HG03135 (cell line): ENCODE data around the gene UBE2Q2.
"Not testable (repeated sequence)": the region's sequence is repeated elsewhere in the genome, so short reads cannot be mapped to it uniquely, and the experiment has no call there.

ENCODE experiments used
- ATAC-seq: cut with Tn5 transposase; IDR thresholded peaks from one replicate; pipeline ENCODE4 v1.9.1; 2021; ENCODE audit warnings: mild to moderate bottlenecking, moderate library complexity; ENCODE audit not compliant: unreplicated experiment

UBE2Q2 gene

GRCh38 chr15:75864213-75865059 lies 21.2 kb downstream of the UBE2Q2 start:
- ATAC-seq, result no peak

DNA sequence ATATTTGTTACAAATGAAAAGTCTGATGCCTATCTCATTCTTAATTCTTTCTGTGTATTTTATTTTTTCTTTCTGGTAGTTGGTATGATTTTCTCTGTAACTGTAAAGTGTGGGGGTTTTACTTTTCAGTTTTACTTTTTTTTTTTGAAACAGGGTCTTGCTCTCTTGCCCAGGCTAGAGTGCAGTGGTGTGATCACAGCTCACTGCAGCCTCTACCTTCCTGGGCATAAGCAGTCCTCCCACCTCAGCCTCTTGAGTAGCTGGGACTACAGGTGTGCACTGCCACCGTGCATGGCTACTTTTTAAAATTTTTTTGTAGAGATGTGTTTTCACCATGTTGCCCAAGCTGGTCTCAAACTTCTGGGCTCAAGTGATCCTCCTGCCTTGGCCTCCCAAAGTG lies 22.8 kb downstream of the UBE2Q2 start:
- not testable (repeated sequence) for ATAC-seq

DNA sequence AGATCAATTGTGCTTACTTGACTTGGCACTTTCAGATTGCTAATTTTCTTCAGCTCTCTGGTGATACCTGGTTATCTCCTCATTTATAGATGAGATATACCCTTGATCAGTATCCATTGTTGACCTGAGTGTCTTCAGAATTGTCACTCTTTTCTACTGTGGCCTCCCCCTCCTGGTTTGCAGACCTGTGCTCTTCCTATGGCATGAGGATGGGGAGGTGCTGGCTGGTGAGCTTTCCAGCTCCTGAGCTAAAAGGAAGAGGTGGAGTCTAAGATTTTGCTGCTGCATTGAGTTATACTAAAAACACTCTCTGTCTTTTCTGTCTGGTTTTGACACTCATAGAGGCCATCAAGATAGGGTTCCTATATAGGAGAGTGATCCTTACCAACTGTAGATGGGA lies 23.7 kb downstream of the UBE2Q2 start:
- ATAC-seq, result no peak

DNA sequence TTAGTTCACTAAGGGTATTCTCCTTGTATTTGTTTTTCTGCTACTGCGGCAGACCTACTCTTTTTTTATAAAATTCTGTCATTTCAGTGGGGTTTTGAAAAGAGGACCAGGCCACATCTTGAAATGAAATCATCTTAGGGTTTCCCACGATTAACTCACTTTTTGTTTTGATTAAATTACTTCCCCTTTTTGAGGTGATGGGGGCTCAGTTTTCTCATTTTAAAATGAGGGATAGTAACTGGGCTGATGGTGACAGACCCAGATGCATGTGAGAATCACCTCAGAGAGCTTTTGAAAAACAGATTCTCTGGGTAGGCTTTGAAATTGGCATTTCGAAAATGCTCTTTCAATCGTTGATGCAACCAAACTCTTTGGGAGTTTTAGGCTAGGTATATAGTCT lies 24.2 kb downstream of the UBE2Q2 start:
- no peak for ATAC-seq

DNA sequence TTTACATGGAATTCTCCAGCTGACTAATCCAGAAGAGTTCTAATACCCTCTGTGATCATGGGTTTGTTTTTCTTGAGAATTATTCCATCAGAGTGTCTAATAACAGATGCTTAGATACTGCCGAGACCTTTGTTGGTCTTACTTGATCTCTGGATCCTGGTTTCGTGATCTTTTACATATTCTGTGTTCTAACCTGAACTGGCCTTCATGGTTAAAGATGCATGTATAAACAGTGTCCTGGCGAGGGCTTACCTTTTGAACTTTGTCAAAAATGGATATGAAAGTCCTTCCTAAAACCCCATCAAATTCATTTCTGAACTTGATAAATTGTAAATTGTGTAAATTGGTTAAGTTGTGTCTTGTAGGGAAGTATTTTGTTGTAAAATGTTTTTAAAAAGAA lies 24.8 kb downstream of the UBE2Q2 start:
- no peak for ATAC-seq

DNA sequence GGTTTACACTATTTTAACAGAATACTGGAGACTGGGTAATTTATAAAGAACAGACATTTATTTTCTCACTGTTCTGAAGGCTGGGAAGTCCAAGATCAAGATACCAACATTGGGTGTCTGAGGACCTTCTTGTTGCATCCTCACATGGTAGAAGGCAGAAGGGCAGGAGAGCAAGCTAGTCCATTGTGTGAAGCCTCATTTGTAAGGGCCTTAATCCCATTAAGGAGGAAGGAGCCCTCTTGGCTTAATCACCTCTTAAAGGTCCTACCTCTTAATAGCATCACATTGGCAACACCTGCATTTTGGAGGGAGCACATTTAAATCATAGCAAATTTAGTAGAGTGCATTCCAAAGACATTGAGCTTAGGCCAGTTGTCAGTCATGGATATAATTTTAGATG lies 26.2 kb downstream of the UBE2Q2 start:
- ATAC-seq, result no peak

GRCh38 chr15:75871589-75871988 lies 28.3 kb downstream of the UBE2Q2 start:
- not testable (repeated sequence) for ATAC-seq

DNA sequence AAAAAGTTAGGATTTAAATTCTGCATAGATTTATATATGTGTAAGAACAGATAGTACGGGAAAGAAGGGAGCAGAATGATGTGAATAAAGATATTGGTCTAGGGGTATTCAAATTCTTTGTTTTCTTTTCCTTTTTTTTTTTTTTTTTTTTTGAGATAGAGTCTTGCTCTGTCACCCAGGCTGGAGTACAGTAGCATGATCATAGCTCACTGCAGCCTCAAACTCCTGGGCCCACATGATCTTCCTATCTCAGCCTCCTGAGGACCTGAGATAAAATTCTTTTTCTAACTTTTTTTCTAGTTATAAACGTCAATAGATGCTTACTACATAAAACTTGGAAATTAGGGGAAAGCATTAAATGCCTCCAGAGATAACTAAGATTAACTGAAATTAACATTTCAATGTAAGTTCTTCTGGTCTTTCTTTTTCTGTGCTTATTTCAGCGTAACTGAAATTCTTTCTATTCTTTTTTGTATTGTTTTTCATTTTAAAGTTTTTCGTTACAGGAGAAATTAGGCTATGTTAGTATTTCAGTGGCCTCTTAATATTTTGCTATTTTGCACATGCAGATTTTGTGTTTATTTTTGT lies 29.2 kb downstream of the UBE2Q2 start:
- no peak for ATAC-seq

DNA sequence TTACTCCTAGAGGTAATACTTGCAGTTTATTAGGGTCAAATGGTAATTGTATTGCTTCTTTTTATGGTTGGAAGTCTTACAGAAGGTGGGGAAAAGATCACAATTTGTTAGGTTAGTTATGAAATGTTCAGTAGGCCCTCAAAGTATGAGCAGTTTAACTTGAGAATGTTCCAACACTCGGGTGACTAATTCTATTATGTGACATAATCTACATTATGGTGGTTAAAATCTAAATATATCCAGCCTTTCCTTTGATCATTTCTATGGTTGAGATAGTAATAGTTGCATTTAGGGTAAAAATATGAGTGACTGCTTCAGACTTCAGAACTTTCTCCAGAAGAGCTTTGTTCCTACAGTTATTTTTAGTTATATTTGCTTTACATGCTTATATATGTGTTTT lies 40.8 kb downstream of the UBE2Q2 start:
- no peak for ATAC-seq

DNA sequence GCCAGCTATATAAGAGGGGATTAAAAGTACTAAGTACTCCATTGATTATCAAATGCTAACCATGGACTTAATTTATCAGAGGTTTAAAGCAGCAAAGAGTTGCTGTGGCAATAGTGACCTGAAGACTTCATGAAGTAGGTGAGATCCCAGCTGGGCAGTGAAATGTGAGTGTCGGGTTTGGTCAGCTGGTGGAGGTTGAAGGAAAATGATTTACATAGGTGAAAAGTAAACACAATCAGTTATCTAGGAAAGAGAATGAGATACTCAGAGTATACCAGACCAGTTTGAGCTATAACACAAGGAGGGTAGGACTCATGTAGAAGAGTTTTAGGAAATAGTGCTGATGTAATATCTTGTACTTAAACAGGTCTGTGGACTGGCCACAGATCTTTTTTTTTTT lies 43.9 kb downstream of the UBE2Q2 start:
- ATAC-seq, result no peak

- ATAC-seq, result no peak
Measured at GRCh38 chr15:75891895-75892294, 48.6 kb downstream of the UBE2Q2 start.

DNA sequence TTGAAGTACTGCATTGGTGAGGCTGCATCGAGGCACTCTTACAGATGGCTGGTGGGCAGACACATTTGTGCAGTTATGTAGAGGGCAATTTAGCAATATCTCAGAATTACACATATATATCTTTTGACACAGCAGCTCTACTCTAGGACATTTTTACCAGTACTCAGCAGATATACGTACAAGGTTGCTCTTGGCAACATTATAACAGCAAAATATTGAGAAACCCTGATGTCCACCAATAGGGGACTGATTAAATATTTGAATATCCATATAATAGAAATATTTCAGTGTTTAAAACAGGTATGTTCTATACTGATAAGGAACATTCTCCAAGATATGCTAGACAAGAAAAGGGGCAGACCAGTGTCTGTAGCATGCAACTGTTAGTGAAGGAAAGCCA lies 52.5 kb downstream of the UBE2Q2 start:
- no peak for ATAC-seq

GRCh38 chr15:75900577-75900976 lies 57.3 kb downstream of the UBE2Q2 start:
- no peak for ATAC-seq

DNA sequence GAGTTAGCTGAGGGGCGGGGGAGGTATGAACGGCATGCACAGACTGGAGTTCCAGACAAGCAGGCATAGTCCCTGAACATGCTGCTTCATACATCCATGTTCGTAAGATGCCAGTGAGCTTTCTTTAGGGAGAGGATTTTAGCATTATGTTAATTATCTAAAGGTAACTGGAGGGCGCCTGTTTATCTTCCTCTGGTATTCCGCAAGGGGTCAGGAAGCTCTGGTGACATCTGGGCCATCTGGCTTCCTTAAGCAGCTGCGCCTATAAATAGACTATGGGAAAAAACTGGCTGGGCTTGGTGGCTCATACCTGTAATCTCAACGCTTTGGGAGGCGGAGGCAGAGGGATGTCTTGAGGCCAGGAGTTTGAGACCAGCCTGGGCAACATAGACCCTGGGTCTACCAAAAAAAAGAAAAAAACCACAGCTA lies 58.9 kb downstream of the UBE2Q2 start:
- no peak for ATAC-seq

- peak; percentile 82 for ATAC-seq
Measured at GRCh38 chr15:75903331-75904239, 60.3 kb downstream of the UBE2Q2 start, which contains the start of gene FBXO22. TSS of gene FBXO22 (plus strand) at chr15:75903878. CDS start at chr15:75903964, 86 bp downstream.

DNA sequence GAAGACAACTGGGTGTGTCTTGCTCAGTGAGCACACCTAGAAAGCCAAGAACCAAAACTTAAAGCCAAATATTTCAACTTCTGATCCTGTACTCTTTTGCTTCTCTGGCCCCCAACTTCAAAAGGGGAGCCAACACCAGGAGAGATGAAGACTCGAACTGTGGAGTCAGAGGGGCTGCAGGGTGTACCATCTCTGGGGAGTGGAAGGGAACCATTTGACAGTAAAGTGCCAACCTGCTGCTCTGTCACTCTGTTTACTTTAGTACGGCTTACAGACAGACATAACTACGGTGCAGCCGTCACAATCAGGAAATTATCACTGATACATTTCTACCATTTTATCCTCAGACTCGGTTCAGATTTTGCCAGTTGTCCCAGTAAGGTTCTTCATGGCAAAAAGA lies 62.0 kb downstream of the UBE2Q2 start:
- ATAC-seq, result no peak

DNA sequence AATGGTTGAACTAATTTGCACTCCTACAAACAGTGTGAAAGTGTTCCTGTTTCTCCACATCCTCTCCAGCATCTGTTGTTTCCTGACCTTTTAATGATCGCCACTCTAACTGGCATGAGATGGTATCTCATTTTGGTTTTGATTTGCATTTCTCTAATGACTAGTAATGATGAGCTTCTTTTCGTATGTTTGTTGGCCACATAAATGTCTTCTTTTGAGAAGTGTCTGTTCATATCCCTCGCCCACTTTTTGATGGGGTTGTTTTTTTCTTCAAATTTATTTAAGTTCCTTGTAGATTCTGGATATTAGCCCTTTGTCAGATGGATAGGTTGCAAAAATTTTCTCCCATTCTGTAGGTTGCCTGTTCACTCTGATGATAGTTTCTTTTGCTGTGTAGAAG lies 67.1 kb downstream of the UBE2Q2 start:
- not testable (repeated sequence) for ATAC-seq

- ATAC-seq, result no peak
Measured at GRCh38 chr15:75916978-75917377, 73.7 kb downstream of the UBE2Q2 start.

GRCh38 chr15:75918135-75918534 lies 74.9 kb downstream of the UBE2Q2 start:
- no peak for ATAC-seq

- no peak for ATAC-seq
Measured at GRCh38 chr15:75920079-75920478, 76.8 kb downstream of the UBE2Q2 start.
